Endodermal cell (in vitro differentiated cells): ENCODE measurements around the gene NOX5. TPM values are rescaled to one million over a fixed set of nuclear protein-coding genes. Genes with fewer than 3 reads are reported as not detected.

Experiments used
- DNase-seq: peaks from one replicate; pipeline ENCODE4 v3.0.0-alpha.2; 2017
- H3K27ac ChIP-seq: 2 replicates; pipeline ENCODE4 v1.5.1; 2013; ENCODE audit warnings: mild to moderate bottlenecking, low read depth, low read length, moderate library complexity
- H3K27me3 ChIP-seq: 2 replicates; pipeline ENCODE4 v1.6.1; 2013; ENCODE audit warnings: mild to moderate bottlenecking, low read length, moderate library complexity; ENCODE audit not compliant: insufficient read depth, control insufficient read depth, poor library complexity, severe bottlenecking
- H3K36me3 ChIP-seq: 2 replicates; pipeline ENCODE4 v1.7.0; 2013; ENCODE audit warnings: mild to moderate bottlenecking, low read length, moderate library complexity; ENCODE audit not compliant: control insufficient read depth, insufficient read depth
- H3K4me1 ChIP-seq: one replicate; pipeline ENCODE4 v1.7.0; 2013; ENCODE audit warnings: low read length; ENCODE audit not compliant: control insufficient read depth, insufficient read depth
- H3K4me3 ChIP-seq: 2 replicates; pipeline ENCODE4 v1.5.1; 2013; ENCODE audit warnings: mild to moderate bottlenecking, low read length, moderate library complexity
- H3K9ac ChIP-seq: 2 replicates; pipeline ENCODE4 v1.6.1; 2013; ENCODE audit warnings: mild to moderate bottlenecking, low read length, moderate library complexity; ENCODE audit not compliant: poor library complexity, severe bottlenecking; ENCODE audit errors: extremely low read depth
- H3K9me3 ChIP-seq: 2 replicates; pipeline ENCODE4 v1.6.1; 2013; ENCODE audit warnings: mild to moderate bottlenecking, low read length, moderate library complexity; ENCODE audit not compliant: control insufficient read depth
- H3K27ac Mint-ChIP-seq: 2 replicates; pipeline ENCODE4 v1.8.0; 2020; ENCODE audit warnings: mixed read lengths
- H3K27me3 Mint-ChIP-seq: 2 replicates; pipeline ENCODE4 v1.8.0; 2021; ENCODE audit warnings: mild to moderate bottlenecking, mixed read lengths; ENCODE audit not compliant: insufficient read depth
- H3K36me3 Mint-ChIP-seq: 2 replicates; pipeline ENCODE4 v1.8.0; 2020; ENCODE audit warnings: low read depth, mixed read lengths
- H3K4me1 Mint-ChIP-seq: 2 replicates; pipeline ENCODE4 v1.8.0; 2020; ENCODE audit warnings: mixed read lengths
- H3K4me3 Mint-ChIP-seq: 2 replicates; pipeline ENCODE4 v1.8.0; 2020; ENCODE audit warnings: mild to moderate bottlenecking, moderate library complexity, mixed read lengths
- H3K9me3 Mint-ChIP-seq: 2 replicates; pipeline ENCODE4 v1.8.0; 2020; ENCODE audit warnings: mild to moderate bottlenecking, mixed read lengths
- CTCF ChIP-seq: fragments of 200-600 bp; sonication (generic); conservative IDR thresholded peaks from 2 replicates; pipeline ENCODE4 v1.5.0; 2021; ENCODE audit warnings: antibody characterized with exemption, mild to moderate bottlenecking
- WGBS, 2 experiments: methylation state at CpG; one replicate each; pipeline versions ENCODE4 v1.1.5 to v1.1.7; 2013; ENCODE audit warnings: missing lambda C conversion rate in 2 of 2, mixed read lengths in 1 of 2; ENCODE audit not compliant: insufficient coverage in 1 of 2, insufficient read length in 1 of 2; 5-methylcytosine and 5-hydroxymethylcytosine counted together
- total RNA-seq, 2 donors: library from RNA; stranded (reverse); fragmentation: NEBNext Ultra II Directional in 1 of 2; extraction: Animal tissue kit (Norgen Biotek cat#: 25700) in 1 of 2; gene quantifications; 2 replicates in 1 of 2; 3 replicates in 1 of 2; pipeline ENCODE4 v1.2.1, GENCODE V29; 2021

Gene NOX5
- total RNA-seq, 2 donors from 2014 or later: not detected

DNA sequence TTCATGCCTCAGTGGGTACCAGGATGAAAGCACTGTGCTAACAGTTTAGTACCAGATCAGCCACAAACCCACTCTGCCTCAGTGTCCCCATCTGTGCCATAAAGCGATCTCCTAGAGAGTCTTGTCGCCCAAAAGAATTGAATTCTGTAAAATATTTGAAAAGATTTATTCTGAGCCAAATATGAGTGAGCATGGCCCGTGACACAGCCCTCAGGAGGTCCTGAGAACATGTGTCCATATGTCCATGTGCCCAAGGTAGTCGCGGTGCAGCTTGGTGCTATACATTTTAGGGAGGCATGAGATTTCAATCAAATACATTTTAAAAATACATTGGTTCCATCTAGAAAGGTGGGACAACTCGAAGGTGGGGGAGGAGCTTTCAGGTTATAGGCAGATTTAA, 15.4 kb upstream of the NOX5 start:
- Mint-ChIP-seq H3K27ac (no peak overlapping the region), H3K36me3 (no peaks in the 10 kb centered on the region), H3K4me1 (peaks cover 12% of the 10 kb centered on the region), H3K9me3 (no peaks in the 10 kb centered on the region), H3K27me3 (no peaks in the 10 kb centered on the region), H3K4me3 (no peak overlapping the region)
- Histone ChIP-seq H3K27me3 (no peaks in the 10 kb centered on the region), H3K4me1 (no peaks in the 10 kb centered on the region), H3K36me3 (no peaks in the 10 kb centered on the region), H3K4me3 (no peak overlapping the region), H3K9ac (no peak overlapping the region), H3K27ac (no peak overlapping the region), H3K9me3 (no peaks in the 10 kb centered on the region)
- no peak for TF ChIP-seq CTCF
- DNase-seq: no peak
- WGBS, 2 experiments: 94 to 100% methylated on average over 4 to 6 of the region's 6 CpGs

DNA sequence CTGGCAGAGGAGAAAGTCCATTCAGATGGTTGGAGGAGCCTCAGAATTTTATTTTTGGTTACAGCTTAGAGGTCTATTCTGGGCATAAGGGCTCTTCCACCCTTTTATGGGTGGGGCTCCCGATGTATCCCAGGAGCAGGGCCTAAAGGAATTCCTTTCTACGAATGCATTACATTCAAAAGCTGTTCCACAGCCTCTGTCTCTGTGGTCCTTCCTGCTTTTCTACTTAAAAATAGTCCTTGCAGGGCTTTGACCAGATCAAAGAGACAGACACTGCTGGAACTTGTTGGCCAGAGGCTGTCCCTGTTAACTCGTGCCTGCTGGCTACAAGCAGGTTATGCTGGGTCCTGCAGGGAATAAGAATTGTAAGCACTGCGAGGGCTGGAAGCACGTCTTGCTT, 14.4 kb upstream of the NOX5 start:
- no peaks in the 10 kb centered on the region for H3K36me3 ChIP-seq
- Mint-ChIP-seq H3K27ac (no peak overlapping the region), H3K9me3 (no peaks in the 10 kb centered on the region), H3K4me3 (no peak overlapping the region), H3K27me3 (no peaks in the 10 kb centered on the region), H3K4me1 (peaks cover 12% of the 10 kb centered on the region), H3K36me3 (no peaks in the 10 kb centered on the region)
- WGBS, 2 experiments: 49 to 80% methylated on average over 3 to 5 of the region's 5 CpGs
- H3K9me3 ChIP-seq: no peaks in the 10 kb centered on the region
- no peak overlapping the region for H3K9ac ChIP-seq
- no peaks in the 10 kb centered on the region for H3K27me3 ChIP-seq
- no peaks in the 10 kb centered on the region for H3K4me1 ChIP-seq
- no peak for TF ChIP-seq CTCF
- H3K27ac ChIP-seq: no peak overlapping the region
- no peak for DNase-seq
- H3K4me3 ChIP-seq: no peak overlapping the region

GRCh38 chr15:69000725-69001503, 13.6 kb upstream of the NOX5 start:
- no peaks in the 10 kb centered on the region for H3K36me3 ChIP-seq
- H3K27ac Mint-ChIP-seq: no peak overlapping the region
- 81 to 100% methylated on average over 2 to 4 of the region's 4 CpGs for WGBS, 2 experiments

More at GRCh38 chr15:69000725-69001503, 13.6 kb upstream of the NOX5 start:
- Histone ChIP-seq H3K27ac (no peak overlapping the region), H3K4me1 (no peaks in the 10 kb centered on the region), H3K9ac (no peak overlapping the region), H3K4me3 (no peak overlapping the region), H3K27me3 (no peaks in the 10 kb centered on the region), H3K9me3 (no peaks in the 10 kb centered on the region)
- no peaks in the 10 kb centered on the region for H3K9me3 Mint-ChIP-seq
- no peaks in the 10 kb centered on the region for H3K36me3 Mint-ChIP-seq
- no peak overlapping the region for H3K4me3 Mint-ChIP-seq
- no peaks in the 10 kb centered on the region for H3K27me3 Mint-ChIP-seq
- no peak for DNase-seq
- peaks cover 12% of the 10 kb centered on the region for H3K4me1 Mint-ChIP-seq
- no peak for TF ChIP-seq CTCF
